H9 (cell line): Measurements from ENCODE around the gene DGKD. TPM values are rescaled to one million over a fixed set of nuclear protein-coding genes. Genes with fewer than 3 reads are reported as not detected.

Experiments
- DNase-seq: peaks from one replicate; pipeline ENCODE4 v3.0.0-alpha.2; 2017
- H2AFZ ChIP-seq: one replicate; pipeline ENCODE4 v1.6.1; 2013; ENCODE audit warnings: mild to moderate bottlenecking, low read length, control low read depth, moderate library complexity
- H2AK5ac ChIP-seq: 2 replicates; pipeline ENCODE4 v1.6.1; 2013; ENCODE audit warnings: low read length, control low read depth, mixed read lengths; ENCODE audit not compliant: insufficient read length
- H2BK120ac ChIP-seq: one replicate; pipeline ENCODE4 v1.6.1; 2013; ENCODE audit warnings: low read depth, mild to moderate bottlenecking, low read length, control low read depth, inconsistent platforms; ENCODE audit not compliant: poor library complexity, severe bottlenecking
- H2BK12ac ChIP-seq: 2 replicates; pipeline ENCODE4 v1.6.1; 2013; ENCODE audit warnings: low read length, control low read depth, mixed read lengths, low read depth; ENCODE audit not compliant: insufficient read length
- H2BK15ac ChIP-seq: 2 replicates; pipeline ENCODE4 v1.6.1; 2013; ENCODE audit warnings: low read depth, low read length, control low read depth
- H2BK20ac ChIP-seq: one replicate; pipeline ENCODE4 v1.6.1; 2013; ENCODE audit warnings: low read depth, mild to moderate bottlenecking, low read length, control low read depth, inconsistent platforms; ENCODE audit not compliant: poor library complexity, severe bottlenecking
- H2BK5ac ChIP-seq: 2 replicates; pipeline ENCODE4 v1.6.1; 2013; ENCODE audit warnings: low read length, control low read depth, mixed read lengths; ENCODE audit not compliant: insufficient read length
- H3K14ac ChIP-seq: 2 replicates; pipeline ENCODE4 v1.6.1; 2013; ENCODE audit warnings: low read length, control low read depth; ENCODE audit not compliant: insufficient read depth
- H3K18ac ChIP-seq: 2 replicates; pipeline ENCODE4 v1.6.1; 2013; ENCODE audit warnings: low read depth, mild to moderate bottlenecking, mixed read lengths, low read length, control low read depth; ENCODE audit not compliant: insufficient read length
- H3K23ac ChIP-seq: 2 replicates; pipeline ENCODE4 v1.6.1; 2013; ENCODE audit warnings: low read length, control low read depth, mixed read lengths, low read depth; ENCODE audit not compliant: insufficient read length
- H3K23me2 ChIP-seq: 2 replicates; pipeline ENCODE4 v1.6.1; 2013; ENCODE audit warnings: low read depth, mild to moderate bottlenecking, mixed read lengths, low read length, control low read depth; ENCODE audit not compliant: insufficient read length, poor library complexity, severe bottlenecking
- H3K27ac ChIP-seq: 2 replicates; pipeline ENCODE4 v1.5.1; 2013; ENCODE audit warnings: low read length, control low read depth, mixed read lengths, low read depth; ENCODE audit not compliant: insufficient read length
- H3K27me3 ChIP-seq: 2 replicates; pipeline ENCODE4 v1.6.1; 2013; ENCODE audit warnings: low read length, control low read depth, inconsistent platforms; ENCODE audit not compliant: insufficient read depth
- H3K4ac ChIP-seq: 2 replicates; pipeline ENCODE4 v1.6.1; 2013; ENCODE audit warnings: low read depth, mild to moderate bottlenecking, control low read depth, inconsistent platforms, low read length, moderate library complexity
- H3K4me1 ChIP-seq: 2 replicates; pipeline ENCODE4 v1.6.1; 2013; ENCODE audit warnings: low read length, control low read depth, inconsistent platforms; ENCODE audit not compliant: insufficient read depth
- H3K4me2 ChIP-seq: 2 replicates; pipeline ENCODE4 v1.6.1; 2013; ENCODE audit warnings: low read length, control low read depth, mixed read lengths; ENCODE audit not compliant: insufficient read length, insufficient read depth
- H3K56ac ChIP-seq: 2 replicates; pipeline ENCODE4 v1.6.1; 2013; ENCODE audit warnings: low read depth, mild to moderate bottlenecking, mixed read lengths, low read length, control low read depth; ENCODE audit not compliant: insufficient read length
- H3K79me1 ChIP-seq: 2 replicates; pipeline ENCODE4 v1.6.1; 2013; ENCODE audit warnings: low read depth, mild to moderate bottlenecking, moderate library complexity, low read length, control low read depth, inconsistent platforms; ENCODE audit not compliant: insufficient read depth, poor library complexity, severe bottlenecking
- H3K79me2 ChIP-seq: 2 replicates; pipeline ENCODE4 v1.6.1; 2013; ENCODE audit warnings: low read length, control low read depth, inconsistent platforms; ENCODE audit not compliant: insufficient read depth
- H3K9ac ChIP-seq: 2 replicates; pipeline ENCODE4 v1.6.1; 2013; ENCODE audit warnings: low read length, control low read depth, mixed read lengths; ENCODE audit not compliant: insufficient read length; ENCODE audit errors: extremely low read depth
- H3K9me3 ChIP-seq: one replicate; pipeline ENCODE4 v1.6.1; 2013; ENCODE audit warnings: low read depth, low read length, inconsistent platforms; ENCODE audit not compliant: control insufficient read depth
- H3T11ph ChIP-seq: one replicate; pipeline ENCODE4 v1.6.1; 2013; ENCODE audit warnings: mild to moderate bottlenecking, low read length, control low read depth, inconsistent platforms
- H4K20me1 ChIP-seq: one replicate; pipeline ENCODE4 v1.6.1; 2013; ENCODE audit not compliant: control insufficient read depth, insufficient read length, insufficient read depth
- H4K5ac ChIP-seq: 2 replicates; pipeline ENCODE4 v1.6.1; 2013; ENCODE audit warnings: low read depth, mild to moderate bottlenecking, mixed read lengths, low read length, control low read depth; ENCODE audit not compliant: insufficient read length
- H4K8ac ChIP-seq: replicated peaks from 2 replicates; pipeline ENCODE4 v1.6.1; 2013; ENCODE audit warnings: low read length, control low read depth, mixed read lengths, low read depth; ENCODE audit not compliant: insufficient read length
- H4K91ac ChIP-seq: 2 replicates; pipeline ENCODE4 v1.6.1; 2013; ENCODE audit warnings: low read depth, mild to moderate bottlenecking, moderate library complexity, mixed read lengths, low read length, control low read depth; ENCODE audit not compliant: insufficient read length
- H3K27ac Mint-ChIP-seq, 3 experiments: 2 replicates in 2 of 3; 3 replicates in 1 of 3; pipeline ENCODE4 v1.8.0; 2020 to 2021; ENCODE audit warnings: mixed read lengths in 3 of 3, mild to moderate bottlenecking in 1 of 3, moderate library complexity in 1 of 3
- H3K27me3 Mint-ChIP-seq: 2 replicates; pipeline ENCODE4 v1.8.0; 2021; ENCODE audit warnings: low read depth, mild to moderate bottlenecking, moderate library complexity, mixed read lengths
- H3K36me3 Mint-ChIP-seq, 3 experiments: 2 replicates in 2 of 3; 3 replicates in 1 of 3; pipeline ENCODE4 v1.8.0; 2020 to 2021; ENCODE audit warnings: low read depth in 3 of 3, mixed read lengths in 3 of 3; ENCODE audit not compliant: insufficient read depth in 1 of 3
- H3K4me1 Mint-ChIP-seq, 2 experiments: 2 replicates each; pipeline ENCODE4 v1.8.0; 2020; ENCODE audit warnings: mixed read lengths in 2 of 2
- H3K4me3 Mint-ChIP-seq, 2 experiments: 2 replicates in 1 of 2; 3 replicates in 1 of 2; pipeline ENCODE4 v1.8.0; 2020 to 2021; ENCODE audit warnings: mild to moderate bottlenecking in 2 of 2, mixed read lengths in 2 of 2, moderate library complexity in 1 of 2
- H3K9me3 Mint-ChIP-seq, 2 experiments: 2 replicates in 1 of 2; 3 replicates in 1 of 2; pipeline ENCODE4 v1.8.0; 2020; ENCODE audit warnings: mild to moderate bottlenecking in 2 of 2, mixed read lengths in 2 of 2, moderate library complexity in 1 of 2
- CTCF ChIP-seq: fragments of 200-600 bp; sonication (generic); conservative IDR thresholded peaks from 3 replicates; pipeline ENCODE4 v1.8.0; 2021; ENCODE audit warnings: antibody characterized with exemption, mild to moderate bottlenecking
- WGBS: extraction: QIAGEN DNeasy Blood & Tissue Kit; methylation state at CpG from one replicate; pipeline ENCODE4 v1.1.7; 2013; ENCODE audit warnings: missing lambda C conversion rate, low lambda C conversion rate, mixed read lengths; ENCODE audit not compliant: insufficient read length; ENCODE audit errors: extremely low coverage; 5-methylcytosine and 5-hydroxymethylcytosine counted together
- total RNA-seq: library from RNA; stranded (reverse); gene quantifications from 2 replicates; pipeline ENCODE4 v1.2.1, GENCODE V29; 2021

DGKD gene
- total RNA-seq, 1 experiment from 2014 or later: 20.7 TPM

GRCh38 chr2:233380132-233380895, 26.0 kb downstream of the DGKD start:
- Histone ChIP-seq H2AFZ (no peak overlapping the region), H2BK12ac (no peak overlapping the region), H4K5ac (no peak overlapping the region), H3K23ac (no peak overlapping the region), H3K4me1 (no peaks in the 10 kb centered on the region; the same call in 1 of the 2 replicates), H3K14ac (no peak overlapping the region), H3K4ac (no peak overlapping the region), H2BK15ac (no peak overlapping the region), H3K79me1 (no peaks in the 10 kb centered on the region), H3K18ac (no peak overlapping the region), H4K8ac (no peak overlapping the region), H2BK20ac (no peak overlapping the region), H2BK5ac (no peak overlapping the region), H3K9ac (no peak overlapping the region), H3K79me2 (no peaks in the 10 kb centered on the region; the same call in 1 of the 2 replicates), H3K23me2 (no peaks in the 10 kb centered on the region), H2BK120ac (no peak overlapping the region), H3K56ac (no peak overlapping the region), H4K91ac (no peak overlapping the region), H2AK5ac (no peak overlapping the region), H4K20me1 (no peaks in the 10 kb centered on the region), H3K27me3 (no peaks in the 10 kb centered on the region), H3K4me2 (no peak overlapping the region), H3T11ph (no peak overlapping the region), H3K9me3 (no peaks in the 10 kb centered on the region), H3K27ac (no peak overlapping the region)
- Mint-ChIP-seq H3K4me1 (peaks cover 14 to 28% of the 10 kb centered on the region in 2 experiments), H3K27me3 (no peaks in the 10 kb centered on the region), H3K36me3 (peaks cover 5 to 6% (median 5%) of the 10 kb centered on the region in 3 experiments; a peak in 6 of 7 replicates), H3K4me3 (no peak overlapping the region), H3K9me3 (no peaks in the 10 kb centered on the region), H3K27ac (peak overlapping the region in 1 of 3 experiments; percentile 49; a peak in 1 of 7 replicates)
- TF ChIP-seq CTCF: no peak
- no peak for DNase-seq
- no CpG with 5 or more reads among the region's 13 CpGs for WGBS
